Liver (tissue), 9 donors: Measurements from ENCODE around the gene GNG8. TPM values are rescaled to one million over a fixed set of nuclear protein-coding genes. Genes with fewer than 3 reads are reported as not detected.

Source experiments
- DNase-seq: peaks from one replicate; pipeline ENCODE4 v3.0.0-alpha.2; 2017; ENCODE audit warnings: low spot score
- H3K27ac ChIP-seq, 2 donors: one replicate each; pipeline ENCODE4 v1.7.0; 2013; ENCODE audit warnings: inconsistent platforms in 2 of 2, low read length in 2 of 2, control low read depth in 1 of 2, low read depth in 1 of 2, mild to moderate bottlenecking in 1 of 2
- H3K27me3 ChIP-seq, 4 donors: one replicate each; pipeline versions ENCODE4 v1.6.1 to v1.7.0; 2013; ENCODE audit warnings: low read length in 3 of 4, inconsistent platforms in 1 of 4, mild to moderate bottlenecking in 1 of 4, moderate library complexity in 1 of 4; ENCODE audit not compliant: control insufficient read depth in 4 of 4, insufficient read depth in 4 of 4
- H3K36me3 ChIP-seq, 4 donors: one replicate each; pipeline versions ENCODE4 v1.6.1 to v1.7.0; 2013; ENCODE audit warnings: low read length in 3 of 4, mild to moderate bottlenecking in 3 of 4, low read depth in 1 of 4, moderate library complexity in 1 of 4; ENCODE audit not compliant: control insufficient read depth in 4 of 4, insufficient read depth in 3 of 4
- H3K4me1 ChIP-seq, 4 donors: one replicate each; pipeline versions ENCODE4 v1.6.1 to v1.7.0; 2013; ENCODE audit warnings: low read length in 3 of 4, mild to moderate bottlenecking in 3 of 4, moderate library complexity in 1 of 4; ENCODE audit not compliant: control insufficient read depth in 4 of 4, insufficient read depth in 4 of 4
- H3K4me3 ChIP-seq, 3 donors: one replicate each; pipeline versions ENCODE4 v1.6.1 to v1.7.0; 2013; ENCODE audit warnings: low read length in 3 of 3, control low read depth in 1 of 3, low read depth in 1 of 3, mild to moderate bottlenecking in 1 of 3
- H3K9ac ChIP-seq, 2 donors: one replicate each; pipeline ENCODE4 v1.7.0; 2013; ENCODE audit warnings: low read length in 2 of 2, mild to moderate bottlenecking in 2 of 2, moderate library complexity in 2 of 2, control low read depth in 1 of 2, low read depth in 1 of 2
- H3K9me3 ChIP-seq, 4 donors: one replicate each; pipeline versions ENCODE4 v1.6.1 to v1.7.0; 2013; ENCODE audit warnings: low read length in 3 of 4; ENCODE audit not compliant: control insufficient read depth in 4 of 4
- EGR1 ChIP-seq, 2 donors: IDR thresholded peaks; 2 replicates each; pipeline ENCODE4 v1.6.1; 2016 to 2018; ENCODE audit warnings: antibody characterized with exemption in 2 of 2, low read depth in 2 of 2
- FOXA2 ChIP-seq: IDR thresholded peaks from 2 replicates; pipeline ENCODE4 v1.6.1; 2016; ENCODE audit warnings: antibody characterized with exemption
- GABPA ChIP-seq, 2 donors: IDR thresholded peaks in 1 of 2; conservative IDR thresholded peaks in 1 of 2; 2 replicates each; pipeline ENCODE4 v1.6.1; 2016; ENCODE audit warnings: antibody characterized with exemption in 2 of 2, mild to moderate bottlenecking in 1 of 2, moderate library complexity in 1 of 2
- HNF4A ChIP-seq, 2 donors: conservative IDR thresholded peaks; 2 replicates each; pipeline ENCODE4 v1.6.1; 2016; ENCODE audit warnings: antibody characterized with exemption in 2 of 2, mild to moderate bottlenecking in 2 of 2
- HNF4G ChIP-seq: IDR thresholded peaks from 2 replicates; pipeline ENCODE4 v1.6.1; 2016; ENCODE audit warnings: antibody characterized with exemption
- JUND ChIP-seq, 2 donors: IDR thresholded peaks; 2 replicates each; pipeline ENCODE4 v1.6.1; 2016; ENCODE audit warnings: antibody characterized with exemption in 2 of 2
- NR2F2 ChIP-seq: IDR thresholded peaks from 2 replicates; pipeline ENCODE4 v1.6.1; 2016; ENCODE audit warnings: antibody characterized with exemption
- RXRA ChIP-seq, 2 donors: IDR thresholded peaks; 2 replicates each; pipeline ENCODE4 v1.6.1; 2017 to 2018; ENCODE audit warnings: antibody characterized with exemption in 2 of 2, mild to moderate bottlenecking in 1 of 2
- SP1 ChIP-seq: IDR thresholded peaks from 2 replicates; pipeline ENCODE4 v1.6.1; 2018; ENCODE audit warnings: antibody characterized with exemption, mild to moderate bottlenecking
- TAF1 ChIP-seq: conservative IDR thresholded peaks from 2 replicates; pipeline ENCODE4 v1.6.1; 2016; ENCODE audit warnings: antibody characterized with exemption, mild to moderate bottlenecking
- YY1 ChIP-seq: IDR thresholded peaks from 2 replicates; pipeline ENCODE4 v1.6.1; 2016; ENCODE audit warnings: antibody characterized with exemption, mild to moderate bottlenecking
- WGBS: extraction: QIAGEN DNeasy Blood & Tissue Kit; methylation state at CpG from one replicate; pipeline ENCODE4 v1.1.7; 2013; 5-methylcytosine and 5-hydroxymethylcytosine counted together
- polyA plus RNA-seq, 2 donors: library from polyadenylated mRNA; stranded (reverse) in 1 of 2; unstranded in 1 of 2; fragments of 200-250 nt in 1 of 2; fragments of >200 nt in 1 of 2; fragmentation: Nextera tagmentation in 1 of 2; extraction: Ambion mirVana in 1 of 2; gene quantifications; one replicate each; pipeline versions ENCODE4 v1.2.1 to v1.2.3, GENCODE V29; 2013 to 2015
- total RNA-seq, 2 donors: library from RNA; depleted of rRNA; stranded (reverse); fragments of >200 nt; gene quantifications; one replicate each; pipeline ENCODE4 v1.2.3, GENCODE V29; 2014
- TF ChIP-seq, protein P1 (sequence below): IDR thresholded peaks from 2 replicates; pipeline ENCODE4 v1.6.1; 2016; ENCODE audit warnings: antibody characterized with exemption
- TF ChIP-seq, protein P2 (sequence below): IDR thresholded peaks from 2 replicates; pipeline ENCODE4 v1.6.1; 2016; ENCODE audit warnings: antibody characterized with exemption, mild to moderate bottlenecking
- TF ChIP-seq, protein P3 (sequence below): IDR thresholded peaks from 2 replicates; pipeline ENCODE4 v1.6.1; 2016; ENCODE audit warnings: antibody characterized with exemption
- TF ChIP-seq, protein P4 (sequence below): IDR thresholded peaks from 2 replicates; pipeline ENCODE4 v1.6.1; 2016; ENCODE audit warnings: antibody characterized with exemption
- donor health status: healthy.
- donor health status: healthy.
- donor health status: healthy.
- donor health status: healthy.
- donor health status: healthy.

The GNG8 gene
- total and polyA plus RNA-seq, 4 donors: not detected

DNA sequence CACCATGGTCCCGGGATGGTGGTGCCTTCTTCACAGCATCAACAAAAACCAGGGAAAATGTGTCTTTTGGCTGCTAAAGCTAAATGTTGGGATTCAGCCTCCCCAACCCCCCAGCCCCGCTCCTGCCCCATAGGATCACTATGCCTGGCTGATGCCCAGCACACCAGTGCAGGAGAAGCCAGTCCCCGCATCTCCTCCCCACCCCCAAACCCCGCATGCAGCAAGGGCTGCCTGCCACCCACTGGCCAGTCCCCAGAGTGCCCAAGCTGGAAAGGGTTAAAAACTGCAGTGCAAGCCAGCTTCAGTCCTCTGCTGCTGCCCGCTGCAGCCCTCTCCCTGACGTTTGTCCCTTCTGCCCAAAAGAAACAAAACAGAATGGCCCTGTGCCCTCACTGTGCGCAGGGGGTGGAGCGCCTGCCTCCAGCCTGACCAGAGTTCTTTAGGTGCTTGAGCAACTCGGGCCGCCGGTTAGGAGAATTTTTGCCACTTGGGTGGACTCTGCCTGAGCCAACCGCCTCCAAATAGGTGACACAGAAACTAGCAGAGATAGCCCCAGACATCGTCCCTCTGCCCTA, 31.1 kb downstream of the GNG8 start (continued):
- TF ChIP-seq FOXA2: no peak

DNA sequence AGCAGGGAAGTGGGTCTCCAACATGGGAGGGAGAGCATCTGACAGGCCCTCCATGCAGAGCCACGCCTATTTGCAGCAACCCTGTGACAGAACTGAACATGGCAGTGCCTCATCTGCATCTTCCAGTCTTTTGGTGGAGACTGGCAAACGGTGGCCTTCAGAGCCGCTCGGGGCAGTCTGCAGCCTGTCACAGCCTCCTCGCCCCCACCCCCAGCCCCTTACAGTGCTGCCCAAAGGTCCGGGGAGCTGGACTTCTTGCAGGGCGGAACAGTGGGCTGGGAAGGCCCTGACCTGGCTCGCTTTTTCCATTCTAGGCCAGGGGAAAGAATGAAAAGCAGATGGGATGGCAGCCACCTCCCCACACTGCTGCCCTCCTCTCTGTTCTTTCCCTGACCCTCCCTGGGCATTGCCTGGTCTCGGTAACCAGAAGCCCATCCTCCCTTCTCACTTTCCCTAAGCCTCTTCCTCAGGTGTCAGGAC, 32.2 kb downstream of the GNG8 start:
- no peak for DNase-seq
- Histone ChIP-seq H3K27ac (peak overlapping the region; percentile 72 to 87), H3K9me3 (peaks cover 0 to 2% (median under 1%) of the 10 kb centered on the region in 4 donors), H3K4me1 (peaks cover 12 to 51% (median 44%) of the 10 kb centered on the region in 4 donors), H3K4me3 (no peak overlapping the region), H3K36me3 (peaks cover 6 to 18% (median 14%) of the 10 kb centered on the region in 4 donors), H3K27me3 (no peaks in the 10 kb centered on the region), H3K9ac (no peak overlapping the region)
- TF ChIP-seq, protein P1, sequence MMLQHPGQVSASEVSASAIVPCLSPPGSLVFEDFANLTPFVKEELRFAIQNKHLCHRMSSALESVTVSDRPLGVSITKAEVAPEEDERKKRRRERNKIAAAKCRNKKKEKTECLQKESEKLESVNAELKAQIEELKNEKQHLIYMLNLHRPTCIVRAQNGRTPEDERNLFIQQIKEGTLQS: no peak
- no peak for TF ChIP-seq JUND (IDR thresholded peaks at IDR 0.05)
- TF ChIP-seq TAF1: no peak
- no peak for TF ChIP-seq YY1
- TF ChIP-seq, protein P2, sequence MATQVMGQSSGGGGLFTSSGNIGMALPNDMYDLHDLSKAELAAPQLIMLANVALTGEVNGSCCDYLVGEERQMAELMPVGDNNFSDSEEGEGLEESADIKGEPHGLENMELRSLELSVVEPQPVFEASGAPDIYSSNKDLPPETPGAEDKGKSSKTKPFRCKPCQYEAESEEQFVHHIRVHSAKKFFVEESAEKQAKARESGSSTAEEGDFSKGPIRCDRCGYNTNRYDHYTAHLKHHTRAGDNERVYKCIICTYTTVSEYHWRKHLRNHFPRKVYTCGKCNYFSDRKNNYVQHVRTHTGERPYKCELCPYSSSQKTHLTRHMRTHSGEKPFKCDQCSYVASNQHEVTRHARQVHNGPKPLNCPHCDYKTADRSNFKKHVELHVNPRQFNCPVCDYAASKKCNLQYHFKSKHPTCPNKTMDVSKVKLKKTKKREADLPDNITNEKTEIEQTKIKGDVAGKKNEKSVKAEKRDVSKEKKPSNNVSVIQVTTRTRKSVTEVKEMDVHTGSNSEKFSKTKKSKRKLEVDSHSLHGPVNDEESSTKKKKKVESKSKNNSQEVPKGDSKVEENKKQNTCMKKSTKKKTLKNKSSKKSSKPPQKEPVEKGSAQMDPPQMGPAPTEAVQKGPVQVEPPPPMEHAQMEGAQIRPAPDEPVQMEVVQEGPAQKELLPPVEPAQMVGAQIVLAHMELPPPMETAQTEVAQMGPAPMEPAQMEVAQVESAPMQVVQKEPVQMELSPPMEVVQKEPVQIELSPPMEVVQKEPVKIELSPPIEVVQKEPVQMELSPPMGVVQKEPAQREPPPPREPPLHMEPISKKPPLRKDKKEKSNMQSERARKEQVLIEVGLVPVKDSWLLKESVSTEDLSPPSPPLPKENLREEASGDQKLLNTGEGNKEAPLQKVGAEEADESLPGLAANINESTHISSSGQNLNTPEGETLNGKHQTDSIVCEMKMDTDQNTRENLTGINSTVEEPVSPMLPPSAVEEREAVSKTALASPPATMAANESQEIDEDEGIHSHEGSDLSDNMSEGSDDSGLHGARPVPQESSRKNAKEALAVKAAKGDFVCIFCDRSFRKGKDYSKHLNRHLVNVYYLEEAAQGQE: no peak
- no peak for TF ChIP-seq RXRA (IDR thresholded peaks at IDR 0.05)
- TF ChIP-seq HNF4G: no peak
- TF ChIP-seq FOXA2: no peak
- TF ChIP-seq SP1: no peak
- no peak for TF ChIP-seq HNF4A (conservative IDR thresholded peaks at IDR 0.05)
- no peak for TF ChIP-seq EGR1 (IDR thresholded peaks at IDR 0.05; ENCODE audit: low read depth in 2 of 2)
- TF ChIP-seq, protein P3, sequence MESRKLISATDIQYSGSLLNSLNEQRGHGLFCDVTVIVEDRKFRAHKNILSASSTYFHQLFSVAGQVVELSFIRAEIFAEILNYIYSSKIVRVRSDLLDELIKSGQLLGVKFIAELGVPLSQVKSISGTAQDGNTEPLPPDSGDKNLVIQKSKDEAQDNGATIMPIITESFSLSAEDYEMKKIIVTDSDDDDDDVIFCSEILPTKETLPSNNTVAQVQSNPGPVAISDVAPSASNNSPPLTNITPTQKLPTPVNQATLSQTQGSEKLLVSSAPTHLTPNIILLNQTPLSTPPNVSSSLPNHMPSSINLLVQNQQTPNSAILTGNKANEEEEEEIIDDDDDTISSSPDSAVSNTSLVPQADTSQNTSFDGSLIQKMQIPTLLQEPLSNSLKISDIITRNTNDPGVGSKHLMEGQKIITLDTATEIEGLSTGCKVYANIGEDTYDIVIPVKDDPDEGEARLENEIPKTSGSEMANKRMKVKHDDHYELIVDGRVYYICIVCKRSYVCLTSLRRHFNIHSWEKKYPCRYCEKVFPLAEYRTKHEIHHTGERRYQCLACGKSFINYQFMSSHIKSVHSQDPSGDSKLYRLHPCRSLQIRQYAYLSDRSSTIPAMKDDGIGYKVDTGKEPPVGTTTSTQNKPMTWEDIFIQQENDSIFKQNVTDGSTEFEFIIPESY: no peak
- no peak for TF ChIP-seq GABPA (IDR thresholded peaks at IDR 0.05 in 1 of 2, conservative IDR thresholded peaks at IDR 0.05 in 1 of 2)
- 63% methylated on average over 9 of the region's 9 CpGs for WGBS

DNA sequence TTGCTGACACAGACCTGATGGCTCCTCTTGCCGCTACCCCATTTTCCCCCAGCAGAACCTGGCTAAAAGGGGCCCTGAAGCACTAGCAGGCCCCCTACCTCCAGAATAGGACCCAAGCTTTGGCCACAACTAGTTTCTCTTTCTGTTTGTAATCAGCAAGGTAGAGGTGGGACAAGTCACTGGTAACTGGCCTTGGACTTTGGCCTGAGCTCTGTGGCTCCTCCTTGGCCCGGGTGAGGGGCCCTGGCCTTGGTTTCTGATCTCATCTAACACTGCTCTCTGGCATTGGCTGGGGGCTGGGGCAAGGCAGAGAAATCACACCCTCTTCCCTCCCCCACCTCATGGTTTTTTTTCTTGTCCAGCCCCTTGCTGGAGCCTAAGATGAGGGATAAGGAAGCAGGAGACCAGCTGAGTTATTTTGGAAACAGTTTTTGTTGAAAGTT, 32.8 kb downstream of the GNG8 start:
- DNase-seq: no peak
- 10% methylated on average over 2 of the region's 2 CpGs for WGBS
- peak overlapping the region; percentile 63 to 96 for H3K9ac ChIP-seq
- no peaks in the 10 kb centered on the region for H3K27me3 ChIP-seq
- peaks cover 5 to 12% (median 8%) of the 10 kb centered on the region in 4 donors for H3K36me3 ChIP-seq
- peaks cover 0 to 2% (median under 1%) of the 10 kb centered on the region in 4 donors for H3K9me3 ChIP-seq
- TF ChIP-seq, protein P3: no peak
- TF ChIP-seq RXRA (IDR thresholded peaks at IDR 0.05) (peak in 1 of 2 donors; percentile 25), NR2F2 (no peak), GABPA (IDR thresholded peaks at IDR 0.05 in 1 of 2, conservative IDR thresholded peaks at IDR 0.05 in 1 of 2) (no peak), FOXA2 (no peak), JUND (IDR thresholded peaks at IDR 0.05) (no peak), SP1 (peak; percentile 52), TAF1 (no peak), HNF4A (conservative IDR thresholded peaks at IDR 0.05) (peak; percentile 77 to 85), HNF4G (peak; percentile 60)
- TF ChIP-seq, protein P4, sequence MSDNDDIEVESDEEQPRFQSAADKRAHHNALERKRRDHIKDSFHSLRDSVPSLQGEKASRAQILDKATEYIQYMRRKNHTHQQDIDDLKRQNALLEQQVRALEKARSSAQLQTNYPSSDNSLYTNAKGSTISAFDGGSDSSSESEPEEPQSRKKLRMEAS: no peak
- TF ChIP-seq, protein P2: no peak
- peak overlapping the region; percentile 71 to 95 (median 80) for H3K4me3 ChIP-seq
- peaks cover 12 to 51% (median 44%) of the 10 kb centered on the region in 4 donors for H3K4me1 ChIP-seq
- peak overlapping the region; percentile 72 to 87 for H3K27ac ChIP-seq
